IMR-90 (cell line): Measurements from ENCODE around the gene CEP104.

Source experiments
- CEBPB ChIP-seq: IDR thresholded peaks from 2 replicates; pipeline ENCODE4 v1.6.1; 2012; ENCODE audit warnings: low read depth, low read length, improper control_type of control experiment
- CHD1 ChIP-seq: IDR thresholded peaks from 2 replicates; pipeline ENCODE4 v1.6.1; 2012; ENCODE audit warnings: low read depth, low read length, improper control_type of control experiment
- CTCF ChIP-seq: conservative IDR thresholded peaks from 2 replicates; pipeline ENCODE4 v1.5.1; 2012; ENCODE audit warnings: mild to moderate bottlenecking, low read depth, low read length, improper control_type of control experiment
- ELK1 ChIP-seq: fragments of 150-350 bp; IDR thresholded peaks from 2 replicates; pipeline ENCODE4 v1.6.1; 2016; ENCODE audit warnings: low read depth, mild to moderate bottlenecking, low read length, moderate library complexity, borderline replicate concordance
- MAFK ChIP-seq: IDR thresholded peaks from 2 replicates; pipeline ENCODE4 v1.6.1; 2012; ENCODE audit warnings: low read depth, low read length, improper control_type of control experiment
- MAZ ChIP-seq: IDR thresholded peaks from 2 replicates; pipeline ENCODE4 v1.6.1; 2012; ENCODE audit warnings: low read depth, mild to moderate bottlenecking, low read length, improper control_type of control experiment, moderate library complexity, borderline replicate concordance
- POLR2A ChIP-seq: IDR thresholded peaks from 2 replicates; pipeline ENCODE4 v1.6.1; 2012; ENCODE audit warnings: mild to moderate bottlenecking, low read depth, low read length
- RAD21 ChIP-seq: IDR thresholded peaks from 2 replicates; pipeline ENCODE4 v1.6.1; 2012; ENCODE audit warnings: low read length, improper control_type of control experiment
- RCOR1 ChIP-seq: IDR thresholded peaks from 2 replicates; pipeline ENCODE4 v1.6.1; 2012; ENCODE audit warnings: mild to moderate bottlenecking, low read length, improper control_type of control experiment; ENCODE audit not compliant: insufficient replicate concordance
- RFX5 ChIP-seq: IDR thresholded peaks from 2 replicates; pipeline ENCODE4 v1.8.0; 2012; ENCODE audit warnings: low read depth, mild to moderate bottlenecking, low read length, moderate library complexity
- SMC3 ChIP-seq: fragments of 150-350 bp; IDR thresholded peaks from 2 replicates; pipeline ENCODE4 v1.6.1; 2016; ENCODE audit warnings: low read depth, mild to moderate bottlenecking, antibody characterized with exemption, low read length, moderate library complexity
- USF2 ChIP-seq: fragments of 150-350 bp; IDR thresholded peaks from 2 replicates; pipeline ENCODE4 v1.6.1; 2017; ENCODE audit warnings: mild to moderate bottlenecking, antibody characterized with exemption, low read length, low read depth

GRCh38 chr1:3863231-3863935, 6.4 kb upstream of the CEP104 start:
- TF ChIP-seq CTCF = no peak
- TF ChIP-seq POLR2A = no peak
- no peak for TF ChIP-seq MAFK
- no peak for TF ChIP-seq USF2
- TF ChIP-seq CEBPB = no peak
- TF ChIP-seq MAZ = no peak
- TF ChIP-seq RFX5 = no peak
- no peak for TF ChIP-seq RAD21
- TF ChIP-seq CHD1 = no peak
- no peak for TF ChIP-seq ELK1
- no peak for TF ChIP-seq RCOR1
- TF ChIP-seq SMC3 = no peak
